Endothelial cell of umbilical vein (primary cell): Measurements from ENCODE around the gene BCAS4. TPM values are rescaled to one million over a fixed set of nuclear protein-coding genes. Genes with fewer than 3 reads are reported as not detected.

Experiments used
- BruUV-seq: library from RNA; stranded (reverse); fragments of 400-500 nt; replicated peaks from 2 replicates; lab custom pipeline; 2021; lab: Mats Ljungman, UMichigan
- CTCF ChIA-PET: fragments of 300-600, 350-600 bp; sonication (Branson Sonifier 250); formaldehyde crosslinking; loops from one replicate; lab custom pipeline; 2021; ENCODE audit warnings: antibody characterized with exemption, inconsistent platforms; lab: Charles Lee
- POLR2A ChIA-PET: fragments of 300-600, 350-600 bp; sonication (Branson Sonifier 250); formaldehyde crosslinking; loops from one replicate; lab custom pipeline; 2021; ENCODE audit warnings: antibody characterized with exemption, inconsistent platforms; lab: Charles Lee
- DNase-seq: peaks from one replicate; pipeline ENCODE4 v3.0.0-alpha.2; 2011; ENCODE audit warnings: low read depth, low spot score
- FAIRE-seq: peaks from 2 replicates; lab custom pipeline; 2011; peaks lifted over from hg19 to GRCh38; lab: Jason Lieb, UNC
- H2AFZ ChIP-seq: 2 replicates; pipeline ENCODE4 v1.6.0; 2012; ENCODE audit warnings: low read depth, low read length, control low read depth, inconsistent platforms
- H3K27ac ChIP-seq: 2 replicates; pipeline ENCODE4 v1.5.1; 2011; ENCODE audit warnings: low read depth, mild to moderate bottlenecking, control low read depth, low read length, moderate library complexity; ENCODE audit not compliant: insufficient read depth
- H3K27me3 ChIP-seq, 2 experiments: 2 replicates each; pipeline versions ENCODE4 v1.6.0 to v1.6.1; 2011; ENCODE audit warnings: low read length in 2 of 2, mixed read lengths in 1 of 2; ENCODE audit not compliant: control insufficient read depth in 2 of 2, insufficient read depth in 2 of 2
- H3K36me3 ChIP-seq, 2 experiments: 2 replicates in 1 of 2; 3 replicates in 1 of 2; pipeline ENCODE4 v1.5.1; 2011; ENCODE audit warnings: low read length in 2 of 2, mild to moderate bottlenecking in 1 of 2, moderate library complexity in 1 of 2; ENCODE audit not compliant: control insufficient read depth in 2 of 2, insufficient read depth in 2 of 2; ENCODE audit errors: extremely low read depth in 1 of 2
- H3K4me1 ChIP-seq: 3 replicates; pipeline ENCODE4 v1.5.1; 2011; ENCODE audit warnings: mild to moderate bottlenecking, low read length; ENCODE audit not compliant: control insufficient read depth, insufficient read depth; ENCODE audit errors: extremely low read depth
- H3K4me2 ChIP-seq: 2 replicates; pipeline ENCODE4 v1.6.1; 2011; ENCODE audit warnings: low read length, control low read depth, mixed read lengths; ENCODE audit not compliant: insufficient read depth
- H3K4me3 ChIP-seq, 3 experiments: fragments of 200-600 bp in 1 of 3; sonication (generic), shearing (Covaris generic) in 1 of 3; replicated peaks in 1 of 3; 2 replicates each; pipeline ENCODE4 v1.5.1; 2011 to 2016; ENCODE audit warnings: control low read depth in 3 of 3, low read length in 3 of 3, mild to moderate bottlenecking in 2 of 3, inconsistent platforms in 1 of 3, low read depth in 1 of 3, moderate library complexity in 1 of 3; ENCODE audit not compliant: insufficient read depth in 1 of 3
- H3K79me2 ChIP-seq: 2 replicates; pipeline ENCODE4 v1.6.0; 2012; ENCODE audit warnings: low read length, inconsistent platforms; ENCODE audit not compliant: control insufficient read depth, insufficient read depth
- H3K9ac ChIP-seq: replicated peaks from 2 replicates; pipeline ENCODE3; 2011; ENCODE audit warnings: low read length, control low read depth; ENCODE audit not compliant: insufficient read depth; ENCODE audit errors: extremely low read depth
- H3K9me1 ChIP-seq: replicated peaks from 3 replicates; pipeline ENCODE4 v1.6.0; 2011; ENCODE audit warnings: mild to moderate bottlenecking, low read length; ENCODE audit not compliant: control insufficient read depth, insufficient read depth; ENCODE audit errors: extremely low read depth
- H3K9me3 ChIP-seq: replicated peaks from 2 replicates; pipeline ENCODE4 v1.5.1; 2012; ENCODE audit warnings: low read length, inconsistent platforms; ENCODE audit not compliant: control insufficient read depth, insufficient read depth
- H4K20me1 ChIP-seq: replicated peaks from 2 replicates; pipeline ENCODE3; 2011; ENCODE audit warnings: mild to moderate bottlenecking, low read length; ENCODE audit not compliant: control insufficient read depth, insufficient read depth; ENCODE audit errors: extremely low read depth
- EZH2 ChIP-seq: IDR thresholded peaks from 2 replicates; pipeline ENCODE4 v1.6.1; 2012; ENCODE audit warnings: borderline replicate concordance, low read depth, mild to moderate bottlenecking, moderate library complexity, low read length, inconsistent platforms; ENCODE audit not compliant: severe bottlenecking
- FOS ChIP-seq: IDR thresholded peaks from 2 replicates; pipeline ENCODE4 v1.6.1; 2011; ENCODE audit warnings: mild to moderate bottlenecking, low read length, moderate library complexity, borderline replicate concordance; ENCODE audit not compliant: insufficient read depth
- GATA2 ChIP-seq: IDR thresholded peaks from 2 replicates; pipeline ENCODE4 v1.7.0; 2011; ENCODE audit warnings: low read depth, mild to moderate bottlenecking, moderate library complexity, mixed read lengths, low read length; ENCODE audit not compliant: insufficient read length, insufficient read depth
- JUN ChIP-seq: IDR thresholded peaks from 2 replicates; pipeline ENCODE4 v1.6.1; 2011; ENCODE audit warnings: borderline replicate concordance, low read depth; ENCODE audit not compliant: insufficient read length, insufficient read depth
- MYC ChIP-seq: IDR thresholded peaks from one replicate; pipeline ENCODE4 v1.6.1; 2011; ENCODE audit warnings: mild to moderate bottlenecking, low read depth, low read length
- POLR2A ChIP-seq: IDR thresholded peaks from 2 replicates; pipeline ENCODE4 v1.6.1; 2012; ENCODE audit warnings: low read depth, mild to moderate bottlenecking, control low read depth, low read length
- POLR2AphosphoS5 ChIP-seq: IDR thresholded peaks from 2 replicates; pipeline ENCODE4 v1.6.1; 2012; ENCODE audit warnings: low read depth, mild to moderate bottlenecking, control low read depth, low read length, moderate library complexity; ENCODE audit not compliant: insufficient read depth
- dilution Hi-C: fragments of 300-500 bp; cut with MboI; formaldehyde crosslinking; loops from one replicate; pipeline ENCODE4 v1.15.0; 2019; ENCODE audit warnings: low sequenced_read_pairs; ENCODE audit not compliant: extremely low pct_ligation_motif_present
- intact Hi-C: fragments of 100-400 bp; cut with micrococcal nuclease; formaldehyde crosslinking; loops from one replicate; pipeline ENCODE4 v1.10.0; 2022
- polyA plus RNA-seq, 4 experiments: library from polyadenylated mRNA; depleted of rRNA in 3 of 4; stranded (reverse) in 3 of 4; unstranded in 1 of 4; fragments of >200 nt; gene quantifications; 2 replicates each; pipeline versions ENCODE4 v1.2.1 to v1.2.3, GENCODE V29; 2011 to 2012; ENCODE audit warnings: missing spikeins in 1 of 4
- total RNA-seq: library from RNA; stranded (reverse); gene quantifications from 2 replicates; pipeline ENCODE4 v1.2.3, GENCODE V29; 2021
- TF ChIP-seq, protein P1 (sequence below): IDR thresholded peaks from 2 replicates; pipeline ENCODE4 v1.6.1; 2011; ENCODE audit not compliant: insufficient read depth, insufficient read length
- TF ChIP-seq, protein P2 (sequence below), 2 donors: IDR thresholded peaks; 1 replicate in 1 of 2; 2 replicates in 1 of 2; pipeline ENCODE4 v1.5.1; 2011; ENCODE audit warnings: low read length in 2 of 2, mild to moderate bottlenecking in 2 of 2, moderate library complexity in 2 of 2, control low read depth in 1 of 2, inconsistent platforms in 1 of 2, low read depth in 1 of 2; ENCODE audit not compliant: insufficient read depth in 1 of 2; ENCODE audit errors: extremely low read depth in 1 of 2

The BCAS4 gene
- total and polyA plus RNA-seq, 2 donors (not counting 3 experiments of a cell fraction or from before 2014, with no cell fraction given) = 1.0 to 1.5 TPM

DNA sequence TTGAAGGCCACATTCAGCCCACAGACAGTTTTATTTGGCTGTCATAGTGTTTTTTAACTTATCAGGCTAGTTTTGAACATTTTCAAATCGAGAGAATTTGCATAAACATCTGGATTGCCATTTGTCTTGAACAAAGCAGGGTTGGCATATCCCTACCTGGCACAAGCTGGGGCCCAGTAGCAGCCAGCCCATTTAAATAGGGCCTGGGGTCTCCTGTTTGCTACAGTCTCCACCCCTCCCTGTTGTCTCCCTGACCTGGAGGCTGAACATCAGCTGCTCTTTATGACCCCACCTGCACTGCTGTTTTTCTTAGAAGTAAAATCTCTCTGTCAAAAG is 10.5 kb downstream of the BCAS4 start:
- Histone ChIP-seq H3K79me2 (no peaks in the 10 kb centered on the region), H3K27me3 (peaks cover 0 to 7% of the 10 kb centered on the region in 2 experiments), H3K27ac (no peak overlapping the region), H3K9me3 (no peaks in the 10 kb centered on the region), H3K36me3 (no peaks in the 10 kb centered on the region), H3K4me3 (no peak overlapping the region), H2AFZ (no peak overlapping the region), H4K20me1 (no peaks in the 10 kb centered on the region), H3K4me2 (no peak overlapping the region), H3K9ac (no peak overlapping the region), H3K4me1 (no peaks in the 10 kb centered on the region), H3K9me1 (no peaks in the 10 kb centered on the region)
- no TSS peak for BruUV-seq
- dilution Hi-C loops = no loop called here
- FAIRE-seq (no peak), DNase-seq (no peak)
- ChIA-PET CTCF (no interaction called here), POLR2A (no interaction called here)
- no peak for TF ChIP-seq FOS
- intact Hi-C loops = no loop called here

DNA sequence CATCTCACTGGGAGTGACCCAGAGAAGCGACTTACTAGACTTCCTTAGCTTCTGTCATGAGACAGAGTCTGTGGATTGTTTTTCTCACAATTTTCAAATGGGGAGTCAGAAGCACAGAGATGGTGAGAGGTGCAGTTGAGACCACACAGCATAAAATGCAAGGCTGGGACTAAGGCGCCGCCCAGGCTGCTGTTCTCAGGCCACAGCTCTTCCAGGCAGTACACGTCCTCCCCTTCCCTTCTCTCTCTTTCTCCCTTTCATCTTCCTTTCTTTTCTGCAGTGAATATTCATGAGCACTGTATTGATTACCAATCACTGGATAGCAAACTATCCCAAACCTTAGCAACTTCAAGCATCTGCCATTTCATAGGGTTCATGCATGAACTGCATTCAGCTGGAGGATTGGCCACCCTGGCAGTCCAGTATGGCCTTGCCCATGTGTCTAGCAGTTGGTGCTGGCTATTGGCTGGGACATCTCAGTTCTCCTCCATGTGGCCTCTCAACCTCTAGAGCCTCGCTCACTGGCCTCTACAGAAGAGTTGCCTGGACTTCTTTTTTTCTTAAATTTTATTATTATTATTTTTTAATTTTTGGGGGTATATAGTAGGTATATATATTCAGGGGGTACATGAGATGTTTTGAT is 11.4 kb downstream of the BCAS4 start:
- TF ChIP-seq GATA2 = no peak
- no peak for TF ChIP-seq POLR2AphosphoS5
- no peak for TF ChIP-seq FOS
- TF ChIP-seq, protein P1, sequence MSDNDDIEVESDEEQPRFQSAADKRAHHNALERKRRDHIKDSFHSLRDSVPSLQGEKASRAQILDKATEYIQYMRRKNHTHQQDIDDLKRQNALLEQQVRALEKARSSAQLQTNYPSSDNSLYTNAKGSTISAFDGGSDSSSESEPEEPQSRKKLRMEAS = no peak
- TF ChIP-seq JUN = no peak
- TF ChIP-seq EZH2 = no peak
- TF ChIP-seq POLR2A = no peak
- no peak for TF ChIP-seq MYC
- TF ChIP-seq, protein P2, sequence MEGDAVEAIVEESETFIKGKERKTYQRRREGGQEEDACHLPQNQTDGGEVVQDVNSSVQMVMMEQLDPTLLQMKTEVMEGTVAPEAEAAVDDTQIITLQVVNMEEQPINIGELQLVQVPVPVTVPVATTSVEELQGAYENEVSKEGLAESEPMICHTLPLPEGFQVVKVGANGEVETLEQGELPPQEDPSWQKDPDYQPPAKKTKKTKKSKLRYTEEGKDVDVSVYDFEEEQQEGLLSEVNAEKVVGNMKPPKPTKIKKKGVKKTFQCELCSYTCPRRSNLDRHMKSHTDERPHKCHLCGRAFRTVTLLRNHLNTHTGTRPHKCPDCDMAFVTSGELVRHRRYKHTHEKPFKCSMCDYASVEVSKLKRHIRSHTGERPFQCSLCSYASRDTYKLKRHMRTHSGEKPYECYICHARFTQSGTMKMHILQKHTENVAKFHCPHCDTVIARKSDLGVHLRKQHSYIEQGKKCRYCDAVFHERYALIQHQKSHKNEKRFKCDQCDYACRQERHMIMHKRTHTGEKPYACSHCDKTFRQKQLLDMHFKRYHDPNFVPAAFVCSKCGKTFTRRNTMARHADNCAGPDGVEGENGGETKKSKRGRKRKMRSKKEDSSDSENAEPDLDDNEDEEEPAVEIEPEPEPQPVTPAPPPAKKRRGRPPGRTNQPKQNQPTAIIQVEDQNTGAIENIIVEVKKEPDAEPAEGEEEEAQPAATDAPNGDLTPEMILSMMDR (IDR thresholded peaks at IDR 0.05; ENCODE audit: extremely low read depth in 1 of 2, insufficient read depth in 1 of 2, low read depth in 1 of 2, low read length in 2 of 2) = no peak
- Histone ChIP-seq H3K27me3 (peaks cover 0 to 7% of the 10 kb centered on the region in 2 experiments), H3K4me2 (no peak overlapping the region), H3K4me3 (no peak overlapping the region), H3K36me3 (no peaks in the 10 kb centered on the region), H3K4me1 (no peaks in the 10 kb centered on the region), H3K9me3 (no peaks in the 10 kb centered on the region), H3K9me1 (no peaks in the 10 kb centered on the region), H3K9ac (no peak overlapping the region), H3K79me2 (no peaks in the 10 kb centered on the region), H2AFZ (no peak overlapping the region), H4K20me1 (no peaks in the 10 kb centered on the region), H3K27ac (no peak overlapping the region)
- POLR2A ChIA-PET = no interaction called here
- CTCF ChIA-PET = interaction anchor here (1.2 kb wide), 1 partner anchor 18 kb away, joined by 3 read pairs; no protein-coding TSS in a partner anchor
- DNase-seq (no peak), FAIRE-seq (no peak)
- dilution Hi-C loops (no loop called here), intact Hi-C loops (no loop called here)
- BruUV-seq = no TSS peak
